HepG2 (cell line): ENCODE results near the gene ZKSCAN5. TPM values are rescaled to one million over a fixed set of nuclear protein-coding genes. Genes with fewer than 3 reads are reported as not detected.
A peak's percentile ranks its signal among the peaks of the same experiment; 100 is the strongest.

Source experiments
- ATAC-seq: fragments of 200-7000 bp; cut with Tn5 transposase; 3 replicates; pipeline ENCODE4 v1.9.1; 2020; ENCODE audit warnings: mild to moderate bottlenecking, moderate library complexity
- BruUV-seq: library from RNA; stranded (reverse); fragments of 400-500 nt; replicated peaks from 2 replicates; lab custom pipeline; 2021; lab: Mats Ljungman, UMichigan
- CTCF ChIA-PET: fragments of 300-600 bp; formaldehyde crosslinking; extraction: SDS; loops from one replicate; lab custom pipeline; 2021; ENCODE audit warnings: low total read pairs, inconsistent platforms, low intra/inter-chr PET ratio; lab: Yijun Ruan, JAX
- POLR2A ChIA-PET: fragments of 350-600 bp; sonication (Branson Sonifier 250); formaldehyde crosslinking; loops from one replicate; lab custom pipeline; 2020; ENCODE audit warnings: antibody characterized with exemption, inconsistent platforms; lab: Yijun Ruan, JAX
- DNase-seq: peaks from one replicate; pipeline ENCODE4 v3.0.0-alpha.2; 2015; ENCODE audit warnings: low spot score
- FAIRE-seq: peaks from 3 replicates; lab custom pipeline; 2011; peaks lifted over from hg19 to GRCh38; lab: Jason Lieb, UNC
- H2AFZ ChIP-seq: one replicate; pipeline ENCODE4 v1.6.1; 2011; ENCODE audit warnings: low read length, inconsistent platforms
- H3K27ac ChIP-seq: fragments of 300-600 bp; 3 replicates; pipeline ENCODE4 v1.8.0; 2011; ENCODE audit warnings: mixed run types, mild to moderate bottlenecking, mixed read lengths, low read length, inconsistent platforms; ENCODE audit not compliant: insufficient read depth; ENCODE audit errors: extremely low read length
- H3K27me3 ChIP-seq, 2 experiments: fragments of 200-600 bp in 1 of 2; 2 replicates in 1 of 2; 3 replicates in 1 of 2; pipeline versions ENCODE4 v1.6.0 to v1.8.0; 2011; ENCODE audit warnings: low read length in 2 of 2, mild to moderate bottlenecking in 2 of 2, moderate library complexity in 2 of 2, inconsistent platforms in 1 of 2; ENCODE audit not compliant: insufficient read depth in 2 of 2, control insufficient read depth in 1 of 2
- H3K36me3 ChIP-seq, 2 experiments: fragments of 200-600 bp in 1 of 2; replicated peaks in 1 of 2; 2 replicates in 1 of 2; 3 replicates in 1 of 2; pipeline versions ENCODE4 v1.5.1 to v1.8.0; 2011; ENCODE audit warnings: low read length in 2 of 2, inconsistent platforms in 1 of 2; ENCODE audit not compliant: insufficient read depth in 2 of 2, control insufficient read depth in 1 of 2
- H3K4me1 ChIP-seq: 2 replicates; pipeline ENCODE4 v1.5.1; 2012; ENCODE audit warnings: low read length, inconsistent platforms; ENCODE audit not compliant: insufficient read depth
- H3K4me2 ChIP-seq: 2 replicates; pipeline ENCODE4 v1.6.0; 2011; ENCODE audit warnings: low read depth, low read length, inconsistent platforms
- H3K4me3 ChIP-seq, 3 experiments: fragments of 200-600 bp in 1 of 3; sonication (generic), shearing (Covaris generic) in 1 of 3; replicated peaks in 1 of 3; 2 replicates each; pipeline ENCODE4 v1.5.1; 2011 to 2016; ENCODE audit warnings: low read length in 3 of 3, inconsistent platforms in 2 of 3, low read depth in 2 of 3, mild to moderate bottlenecking in 2 of 3, control low read depth in 1 of 3, mixed read lengths in 1 of 3; ENCODE audit not compliant: insufficient read depth in 1 of 3
- H3K79me2 ChIP-seq: one replicate; pipeline ENCODE4 v1.6.1; 2011; ENCODE audit warnings: low read length, inconsistent platforms; ENCODE audit not compliant: insufficient read depth
- H3K9ac ChIP-seq: 2 replicates; pipeline ENCODE4 v1.6.0; 2011; ENCODE audit warnings: mild to moderate bottlenecking, low read depth, low read length, inconsistent platforms; ENCODE audit not compliant: insufficient read depth
- H3K9me3 ChIP-seq: 2 replicates; pipeline ENCODE4 v1.5.1; 2012; ENCODE audit warnings: mild to moderate bottlenecking, low read length
- H4K20me1 ChIP-seq: 2 replicates; pipeline ENCODE4 v1.6.0; 2011; ENCODE audit warnings: inconsistent platforms, mild to moderate bottlenecking, low read length, moderate library complexity; ENCODE audit not compliant: insufficient read depth
- BATF2 ChIP-seq: sonication (generic); formaldehyde crosslinking; IDR thresholded peaks from 2 replicates; pipeline ENCODE4 v1.8.0; 2022; ENCODE audit warnings: mild to moderate bottlenecking, missing genetic modification reagents, moderate library complexity
- FLYWCH1 ChIP-seq: sonication (generic); formaldehyde crosslinking; IDR thresholded peaks from 2 replicates; pipeline ENCODE4 v1.8.1; 2023; ENCODE audit warnings: mild to moderate bottlenecking, missing genetic modification reagents
- HNF1B ChIP-seq: sonication (generic); formaldehyde crosslinking; IDR thresholded peaks from 2 replicates; pipeline ENCODE4 v1.5.1; 2020; ENCODE audit warnings: mild to moderate bottlenecking, moderate library complexity, missing genetic modification reagents
- KLF12 ChIP-seq: sonication (generic); formaldehyde crosslinking; IDR thresholded peaks from 2 replicates; pipeline ENCODE4 v1.4.0; 2020; ENCODE audit warnings: missing genetic modification reagents, borderline replicate concordance
- MLLT10 ChIP-seq: sonication (generic); formaldehyde crosslinking; IDR thresholded peaks from 2 replicates; pipeline ENCODE4 v1.4.0; 2020; ENCODE audit warnings: missing genetic modification reagents
- ONECUT2 ChIP-seq: sonication (generic); formaldehyde crosslinking; IDR thresholded peaks from 2 replicates; pipeline ENCODE4 v1.4.0; 2020; ENCODE audit warnings: missing genetic modification reagents
- SRSF4 ChIP-seq: fragments of 200-400 bp; formaldehyde crosslinking; IDR thresholded peaks from one replicate; pipeline ENCODE4 v1.6.1; 2018; ENCODE audit warnings: mild to moderate bottlenecking, low read depth, low read length, moderate library complexity; ENCODE audit not compliant: poor library complexity, severe bottlenecking
- ZFX ChIP-seq: sonication (generic); formaldehyde crosslinking; IDR thresholded peaks from 2 replicates; pipeline ENCODE4 v1.4.0; 2020; ENCODE audit warnings: mild to moderate bottlenecking, low read depth, missing genetic modification reagents, moderate library complexity
- ZNF121 ChIP-seq: sonication (generic); formaldehyde crosslinking; IDR thresholded peaks from 2 replicates; pipeline ENCODE4 v1.5.0; 2020; ENCODE audit warnings: mild to moderate bottlenecking, missing genetic modification reagents
- ZNF441 ChIP-seq: sonication (generic); formaldehyde crosslinking; IDR thresholded peaks from 2 replicates; pipeline ENCODE4 v1.7.0; 2021; ENCODE audit warnings: missing genetic modification reagents, borderline replicate concordance
- ZNF513 ChIP-seq: sonication (generic); formaldehyde crosslinking; conservative IDR thresholded peaks from 2 replicates; pipeline ENCODE4 v1.5.0; 2020; ENCODE audit warnings: missing genetic modification reagents
- ZNF567 ChIP-seq: sonication (generic); formaldehyde crosslinking; IDR thresholded peaks from 2 replicates; pipeline ENCODE4 v1.8.1; 2023; ENCODE audit warnings: mild to moderate bottlenecking, missing genetic modification reagents, borderline replicate concordance
- ZNF792 ChIP-seq: IDR thresholded peaks from 2 replicates; pipeline ENCODE4 v1.6.1; 2016
- ZSCAN29 ChIP-seq: sonication (generic); formaldehyde crosslinking; conservative IDR thresholded peaks from 2 replicates; pipeline ENCODE4 v1.4.0; 2020; ENCODE audit warnings: mild to moderate bottlenecking, missing genetic modification reagents
- ZSCAN30 ChIP-seq: sonication (generic); formaldehyde crosslinking; IDR thresholded peaks from 2 replicates; pipeline ENCODE4 v1.5.0; 2020; ENCODE audit warnings: mild to moderate bottlenecking, missing genetic modification reagents
- WGBS: methylation state at CpG from one replicate; pipeline ENCODE4 v1.1.6; 2017; ENCODE audit warnings: low lambda C conversion rate; 5-methylcytosine and 5-hydroxymethylcytosine counted together
- in situ Hi-C: cut with HindIII; loops from 2 replicates; pipeline ENCODE4 v1.10.0; 2017; ENCODE audit warnings: low pct_unique_long_range_greater_than_20kb; ENCODE audit not compliant: extremely low pct_ligation_motif_present
- intact Hi-C: fragments of 100-400 bp; cut with micrococcal nuclease; formaldehyde crosslinking; loops from one replicate; pipeline ENCODE4 v1.10.0; 2022; ENCODE audit not compliant: unreplicated experiment
- polyA plus RNA-seq, 8 experiments: library from polyadenylated mRNA; depleted of rRNA in 3 of 8; stranded (reverse) in 7 of 8; unstranded in 1 of 8; fragments of >200 nt; fragmentation: Illumina TruSeq in 4 of 8; extraction: Trizol in 4 of 8; gene quantifications; 2 replicates each; pipeline versions ENCODE4 v1.2.1 to v1.2.3, GENCODE V29; 2011 to 2016; ENCODE audit warnings: low read depth in 4 of 8, missing spikeins in 1 of 8, mixed read lengths in 1 of 8; ENCODE audit not compliant: insufficient read depth in 1 of 8
- total RNA-seq, 5 experiments: library from RNA; depleted of rRNA; stranded (reverse); fragments of >200 nt; fragmentation: Illumina TruSeq; extraction: Trizol; gene quantifications; 2 replicates each; pipeline ENCODE4 v1.2.3, GENCODE V29; 2016; ENCODE audit warnings: low read depth in 1 of 5

The ZKSCAN5 gene
- total and polyA plus RNA-seq, 2 of the 13 experiments (the other 11 are each of a cell fraction or from before 2014, with no cell fraction given), result 5.5 to 11.7 TPM

- H3K4me1 ChIP-seq, result peaks cover 9% of the 10 kb centered on the region
- H2AFZ ChIP-seq, result no peak overlapping the region
- H3K79me2 ChIP-seq, result no peaks in the 10 kb centered on the region
- ChIA-PET CTCF (no interaction called here), POLR2A (interaction anchor here (0.8 to 1.4 kb wide), 2 partner anchors 8 to 23 kb away, joined by 3 read pairs; partner anchors contain the start of gene ZNF655)
- FAIRE-seq, result no peak
- in situ Hi-C loops (no loop called here), intact Hi-C loops (no loop called here)
- H3K4me2 ChIP-seq, result no peak overlapping the region
- no peak overlapping the region for H3K4me3 ChIP-seq
- WGBS, result 95% methylated on average over 2 of the region's 2 CpGs
- no TSS peak for BruUV-seq
- no peak overlapping the region for H3K27ac ChIP-seq
- peaks cover 4 to 26% of the 10 kb centered on the region in 2 experiments; a peak in 4 of 5 replicates for H3K36me3 ChIP-seq
- no peaks in the 10 kb centered on the region for H4K20me1 ChIP-seq
- no peaks in the 10 kb centered on the region for H3K9me3 ChIP-seq
- ATAC-seq, result no peak
- H3K27me3 ChIP-seq, result no peaks in the 10 kb centered on the region
- TF ChIP-seq ZNF513 (CRISPR knock-in tag), result no peak
- TF ChIP-seq ZNF121, result peak; percentile 59; the same call in 1 of the 2 replicates
- no peak for TF ChIP-seq FLYWCH1 (CRISPR knock-in tag)
- H3K9ac ChIP-seq, result no peak overlapping the region
- DNase-seq, result no peak
Observed at GRCh38 chr7:99535667-99536066, 31.2 kb downstream of the ZKSCAN5 start.

- WGBS, result 45% methylated on average over 7 of the region's 7 CpGs
- ChIA-PET POLR2A (interaction anchor here (0.7 kb wide), 1 partner anchor 369 kb away, joined by 3 read pairs; no protein-coding TSS in a partner anchor), CTCF (no interaction called here)
- ATAC-seq (peak; percentile 16; the same call in 1 of the 3 replicates), FAIRE-seq (no peak), DNase-seq (no peak)
- intact Hi-C loops (no loop called here), in situ Hi-C loops (no loop called here)
- Histone ChIP-seq H3K9me3 (no peaks in the 10 kb centered on the region), H3K4me2 (no peak overlapping the region), H3K4me3 (no peak overlapping the region), H3K36me3 (no peaks in the 10 kb centered on the region), H4K20me1 (no peaks in the 10 kb centered on the region), H3K9ac (no peak overlapping the region), H3K27me3 (no peaks in the 10 kb centered on the region), H3K27ac (no peak overlapping the region), H3K4me1 (peaks cover 9% of the 10 kb centered on the region), H3K79me2 (no peaks in the 10 kb centered on the region), H2AFZ (no peak overlapping the region)
- BruUV-seq, result no TSS peak
- TF ChIP-seq ZSCAN30 (CRISPR knock-in tag), result no peak
- no peak for TF ChIP-seq SRSF4
- no peak for TF ChIP-seq ZNF441 (CRISPR knock-in tag)
- no peak for TF ChIP-seq MLLT10 (CRISPR knock-in tag)
- TF ChIP-seq ZSCAN29 (CRISPR knock-in tag), result no peak
- no peak for TF ChIP-seq ZNF792 (CRISPR knock-in tag)
- no peak for TF ChIP-seq ONECUT2
- no peak for TF ChIP-seq KLF12 (CRISPR knock-in tag)
- no peak for TF ChIP-seq ZNF567 (CRISPR knock-in tag)
- no peak for TF ChIP-seq HNF1B (CRISPR knock-in tag)
- no peak for TF ChIP-seq BATF2 (CRISPR knock-in tag)
- no peak for TF ChIP-seq ZFX (CRISPR knock-in tag)
Observed at GRCh38 chr7:99539213-99539811, 34.9 kb downstream of the ZKSCAN5 start.
